ENCODE data around the gene ZBTB47.

DNA sequence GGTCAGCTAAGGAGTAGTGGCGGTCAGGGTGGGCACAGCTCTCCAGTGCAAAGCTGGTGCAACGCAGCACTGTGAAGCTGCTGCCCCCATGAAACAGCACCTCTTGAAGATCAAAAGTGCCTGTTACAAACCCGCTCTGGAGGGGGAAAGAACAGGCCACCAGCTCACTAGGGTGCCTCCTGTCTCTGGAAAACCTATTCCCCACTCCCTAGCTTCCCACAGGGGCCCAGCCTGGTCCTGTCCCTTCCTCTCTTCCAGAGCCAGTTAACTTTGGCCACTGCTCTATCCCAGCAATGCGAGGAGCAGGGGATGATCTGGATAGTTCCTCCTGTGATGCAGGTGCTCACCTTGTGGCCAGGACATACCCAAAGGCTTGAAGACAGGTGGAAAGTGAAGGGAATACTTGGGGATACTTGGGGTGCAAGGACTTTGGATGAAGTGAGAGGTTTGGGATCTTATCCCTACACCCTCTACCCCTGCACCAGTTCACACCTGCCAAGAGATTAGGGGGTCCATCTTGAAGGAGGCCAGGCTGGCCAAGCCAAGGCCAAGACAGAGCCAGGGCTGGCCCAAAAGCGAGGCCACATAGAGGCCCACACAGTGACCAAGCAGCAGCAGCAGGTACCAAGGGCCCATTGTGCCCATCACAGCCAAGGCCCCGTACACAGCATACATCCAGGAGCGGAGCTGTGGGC, 44.9 kb downstream of the ZBTB47 start:
- no peak for TF ChIP-seq CTCF (IDR thresholded peaks at IDR 0.05)
- TF ChIP-seq POLR2A (IDR thresholded peaks at IDR 0.05): no peak
- TF ChIP-seq EP300 (IDR thresholded peaks at IDR 0.05; ENCODE audit: low read depth): no peak
